HUES6 (cell line): ENCODE results near the gene MRPS18A.

Source experiments
- H3K27ac ChIP-seq: 2 replicates; pipeline ENCODE4 v1.7.0; 2013; ENCODE audit warnings: low read depth, mild to moderate bottlenecking, low read length, inconsistent platforms
- H3K27me3 ChIP-seq: 2 replicates; pipeline ENCODE4 v1.6.1; 2013; ENCODE audit warnings: low read length; ENCODE audit not compliant: control insufficient read depth, insufficient read depth
- H3K36me3 ChIP-seq: 2 replicates; pipeline ENCODE4 v1.6.1; 2013; ENCODE audit warnings: low read length; ENCODE audit not compliant: control insufficient read depth, insufficient read depth
- H3K4me1 ChIP-seq: 2 replicates; pipeline ENCODE4 v1.6.1; 2013; ENCODE audit warnings: low read length; ENCODE audit not compliant: control insufficient read depth, insufficient read depth
- H3K4me3 ChIP-seq: 2 replicates; pipeline ENCODE4 v1.5.1; 2013; ENCODE audit warnings: low read depth, low read length
- H3K9ac ChIP-seq: one replicate; pipeline ENCODE4 v1.6.1; 2013; ENCODE audit warnings: mild to moderate bottlenecking, low read length
- H3K9me3 ChIP-seq: 2 replicates; pipeline ENCODE4 v1.6.1; 2013; ENCODE audit warnings: low read depth, low read length; ENCODE audit not compliant: control insufficient read depth, insufficient read depth

The MRPS18A gene

GRCh38 chr6:43676962-43677606 lies 10.5 kb downstream of the MRPS18A start:
- no peaks in the 10 kb centered on the region for H3K4me1 ChIP-seq
- H3K27ac ChIP-seq: no peak overlapping the region
- peaks cover 94% of the 10 kb centered on the region for H3K36me3 ChIP-seq
- no peaks in the 10 kb centered on the region for H3K9me3 ChIP-seq
- no peak overlapping the region for H3K9ac ChIP-seq
- H3K4me3 ChIP-seq: no peak overlapping the region
- H3K27me3 ChIP-seq: no peaks in the 10 kb centered on the region

DNA sequence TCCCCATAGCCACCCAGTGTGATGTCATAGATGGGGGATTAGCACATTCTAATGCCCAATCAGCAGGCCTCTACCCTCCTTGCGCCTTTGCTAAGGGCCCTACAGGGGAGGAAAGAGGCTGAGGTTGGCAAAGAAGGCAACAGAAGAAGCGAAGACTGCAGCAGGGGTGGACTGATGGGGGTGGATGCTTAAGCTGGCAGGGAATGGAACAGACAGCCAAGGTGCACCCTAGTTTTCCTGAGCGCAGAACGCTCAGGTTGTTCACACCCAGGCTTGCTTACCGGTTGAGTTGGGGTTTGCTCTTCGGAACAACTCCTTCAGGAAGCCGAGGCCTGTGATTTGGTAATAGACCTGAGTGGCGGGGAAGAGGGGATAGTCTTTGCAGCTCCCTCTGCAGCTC lies 12.7 kb downstream of the MRPS18A start:
- Histone ChIP-seq H3K9ac (no peak overlapping the region), H3K9me3 (no peaks in the 10 kb centered on the region), H3K36me3 (peaks cover 94% of the 10 kb centered on the region), H3K4me3 (no peak overlapping the region), H3K4me1 (peaks cover 7% of the 10 kb centered on the region), H3K27ac (no peak overlapping the region), H3K27me3 (no peaks in the 10 kb centered on the region)

GRCh38 chr6:43674291-43674690 lies 13.3 kb downstream of the MRPS18A start:
- Histone ChIP-seq H3K27me3 (no peaks in the 10 kb centered on the region), H3K4me1 (peaks cover 13% of the 10 kb centered on the region), H3K27ac (no peak overlapping the region), H3K9ac (no peak overlapping the region), H3K4me3 (no peak overlapping the region), H3K36me3 (peaks cover 88% of the 10 kb centered on the region), H3K9me3 (no peaks in the 10 kb centered on the region)

DNA sequence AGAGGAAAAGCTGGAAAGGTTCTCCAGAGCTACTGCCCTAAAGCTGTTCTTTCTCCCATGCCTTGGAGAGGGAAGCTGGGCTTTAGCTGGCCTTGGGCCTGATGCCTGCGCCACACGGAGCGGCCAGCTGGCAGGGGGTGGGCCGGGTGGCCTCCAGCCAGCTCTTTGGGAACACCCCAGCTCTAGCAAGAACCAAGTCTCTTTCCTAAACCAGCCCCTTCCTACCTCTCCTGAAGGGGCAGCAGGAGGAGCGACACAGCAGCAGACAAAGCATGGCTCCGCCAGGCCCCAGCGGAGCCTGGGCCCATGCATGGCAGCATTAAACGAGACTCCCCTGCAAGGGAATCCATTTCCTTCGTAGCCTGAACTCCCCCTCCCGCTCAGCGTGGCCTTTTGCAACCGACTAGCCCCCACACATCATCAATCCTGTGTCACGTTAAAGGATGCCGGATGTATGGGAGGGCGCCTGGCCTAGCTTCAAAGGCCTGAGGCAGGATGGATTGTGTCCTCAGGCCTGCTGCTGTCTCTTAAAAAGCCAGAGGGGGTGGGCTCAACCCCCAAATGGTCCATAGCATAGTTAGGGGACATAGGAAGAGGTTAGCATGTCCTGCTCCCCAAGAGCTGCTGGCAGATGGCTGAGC lies 14.0 kb downstream of the MRPS18A start:
- no peaks in the 10 kb centered on the region for H3K27me3 ChIP-seq
- H3K9ac ChIP-seq: no peak overlapping the region
- H3K9me3 ChIP-seq: no peaks in the 10 kb centered on the region
- H3K36me3 ChIP-seq: peaks cover 80% of the 10 kb centered on the region
- H3K4me1 ChIP-seq: peaks cover 20% of the 10 kb centered on the region
- H3K4me3 ChIP-seq: no peak overlapping the region
- no peak overlapping the region for H3K27ac ChIP-seq

GRCh38 chr6:43671801-43672690 lies 15.5 kb downstream of the MRPS18A start:
- Histone ChIP-seq H3K9me3 (no peaks in the 10 kb centered on the region), H3K27me3 (no peaks in the 10 kb centered on the region), H3K4me3 (no peak overlapping the region), H3K36me3 (peaks cover 65% of the 10 kb centered on the region), H3K4me1 (peaks cover 32% of the 10 kb centered on the region), H3K27ac (no peak overlapping the region), H3K9ac (no peak overlapping the region)

DNA sequence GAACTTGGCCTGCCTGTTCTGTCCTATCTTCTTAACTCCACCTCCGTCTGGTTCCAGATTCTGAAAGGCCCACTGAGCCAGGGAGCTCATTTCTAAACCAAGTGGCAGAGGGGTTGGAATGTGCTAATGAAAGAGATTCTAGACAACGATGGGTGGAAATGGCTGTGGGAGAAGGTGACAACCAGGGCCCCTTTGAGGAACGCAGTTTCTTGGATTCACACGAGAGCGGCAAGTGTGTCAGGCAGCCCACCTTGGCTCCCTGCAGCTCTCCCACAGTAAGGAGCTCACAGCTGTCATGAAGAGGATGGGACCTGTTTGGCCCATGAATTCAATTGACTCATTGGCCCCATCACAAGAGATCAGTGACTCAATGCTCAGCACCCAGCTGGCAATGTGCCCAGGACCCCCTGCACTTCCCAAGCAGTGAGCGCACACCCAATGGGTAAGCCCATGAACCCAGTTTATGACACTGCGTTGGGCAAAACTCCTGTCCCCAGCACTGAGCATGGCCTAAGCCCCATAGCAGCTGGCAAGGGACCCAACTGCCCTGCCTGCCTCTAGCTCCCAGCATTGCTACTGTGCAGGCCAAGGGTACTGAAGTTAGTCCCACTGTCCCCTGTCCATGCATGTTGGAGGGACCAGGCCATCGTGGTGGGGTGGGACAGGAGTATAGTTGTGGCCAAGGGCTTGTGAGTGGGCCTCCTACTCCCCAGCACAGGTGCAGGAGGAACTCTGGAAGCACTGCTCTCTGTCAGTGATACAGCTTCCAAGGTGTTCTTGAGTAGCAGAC lies 16.4 kb downstream of the MRPS18A start:
- H3K9ac ChIP-seq: no peak overlapping the region
- H3K27me3 ChIP-seq: no peaks in the 10 kb centered on the region
- peaks cover 57% of the 10 kb centered on the region for H3K36me3 ChIP-seq
- no peak overlapping the region for H3K27ac ChIP-seq
- H3K4me3 ChIP-seq: no peak overlapping the region
- no peaks in the 10 kb centered on the region for H3K9me3 ChIP-seq
- H3K4me1 ChIP-seq: peaks cover 32% of the 10 kb centered on the region

GRCh38 chr6:43670623-43670986 lies 17.0 kb downstream of the MRPS18A start:
- peaks cover 32% of the 10 kb centered on the region for H3K4me1 ChIP-seq
- H3K36me3 ChIP-seq: peaks cover 51% of the 10 kb centered on the region
- H3K9ac ChIP-seq: no peak overlapping the region
- no peaks in the 10 kb centered on the region for H3K9me3 ChIP-seq
- H3K27me3 ChIP-seq: no peaks in the 10 kb centered on the region
- H3K4me3 ChIP-seq: no peak overlapping the region
- no peak overlapping the region for H3K27ac ChIP-seq

- H3K36me3 ChIP-seq: peaks cover 45% of the 10 kb centered on the region
- H3K27me3 ChIP-seq: no peaks in the 10 kb centered on the region
- no peak overlapping the region for H3K4me3 ChIP-seq
- no peak overlapping the region for H3K27ac ChIP-seq
- peaks cover 32% of the 10 kb centered on the region for H3K4me1 ChIP-seq
- no peaks in the 10 kb centered on the region for H3K9me3 ChIP-seq
- H3K9ac ChIP-seq: no peak overlapping the region
Measured at GRCh38 chr6:43669922-43670622, 17.5 kb downstream of the MRPS18A start.

- no peaks in the 10 kb centered on the region for H3K27me3 ChIP-seq
- H3K9me3 ChIP-seq: no peaks in the 10 kb centered on the region
- H3K27ac ChIP-seq: no peak overlapping the region
- no peak overlapping the region for H3K4me3 ChIP-seq
- peaks cover 32% of the 10 kb centered on the region for H3K4me1 ChIP-seq
- no peak overlapping the region for H3K9ac ChIP-seq
- H3K36me3 ChIP-seq: peaks cover 37% of the 10 kb centered on the region
Measured at GRCh38 chr6:43669050-43669921, 18.3 kb downstream of the MRPS18A start.
